Hepatocyte (in vitro differentiated cells): ENCODE data around the gene SUN2.

Experiments
- EZH2 ChIP-seq: fragments of 200-600 bp; sonication (generic); IDR thresholded peaks from 2 replicates; pipeline ENCODE4 v1.6.1; 2016; ENCODE audit warnings: antibody characterized with exemption, mild to moderate bottlenecking, borderline replicate concordance
- TF ChIP-seq, protein P1 (sequence below): fragments of 200-600 bp; sonication (generic); IDR thresholded peaks from 2 replicates; pipeline ENCODE4 v1.5.1; 2016; ENCODE audit warnings: antibody characterized with exemption, mild to moderate bottlenecking; ENCODE audit not compliant: poor library complexity

DNA sequence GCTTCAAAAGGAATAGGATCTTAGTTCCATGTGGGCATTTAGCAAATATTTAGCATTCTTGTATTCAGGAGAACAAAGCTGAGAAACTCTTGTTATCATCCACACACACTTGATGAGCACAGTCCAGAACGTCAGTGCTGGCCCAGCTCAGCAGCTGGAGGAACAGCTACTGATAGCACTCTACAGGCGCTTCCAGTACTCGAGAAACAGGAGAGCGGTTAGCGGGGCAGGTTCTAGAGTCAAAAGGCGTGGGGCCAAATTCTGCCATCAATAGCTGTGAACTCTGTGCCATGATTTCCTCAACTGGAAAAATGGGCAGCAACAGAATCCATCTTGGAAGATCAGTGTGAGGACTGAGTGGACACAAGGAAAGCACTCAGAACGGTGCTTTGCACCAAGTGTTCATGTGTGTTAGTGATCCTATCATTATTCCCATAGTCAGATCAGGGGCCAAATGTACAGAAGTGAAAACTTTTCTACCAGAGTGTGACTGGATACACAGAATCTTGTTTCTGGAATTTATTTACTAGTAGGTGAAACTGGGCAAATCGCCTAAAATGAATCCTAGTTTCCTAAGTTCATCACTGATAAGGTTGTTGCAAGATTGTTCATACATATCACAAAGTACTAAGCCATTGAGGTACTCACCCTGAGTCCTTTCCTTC is 58.2 kb downstream of the SUN2 start:
- TF ChIP-seq, protein P1, sequence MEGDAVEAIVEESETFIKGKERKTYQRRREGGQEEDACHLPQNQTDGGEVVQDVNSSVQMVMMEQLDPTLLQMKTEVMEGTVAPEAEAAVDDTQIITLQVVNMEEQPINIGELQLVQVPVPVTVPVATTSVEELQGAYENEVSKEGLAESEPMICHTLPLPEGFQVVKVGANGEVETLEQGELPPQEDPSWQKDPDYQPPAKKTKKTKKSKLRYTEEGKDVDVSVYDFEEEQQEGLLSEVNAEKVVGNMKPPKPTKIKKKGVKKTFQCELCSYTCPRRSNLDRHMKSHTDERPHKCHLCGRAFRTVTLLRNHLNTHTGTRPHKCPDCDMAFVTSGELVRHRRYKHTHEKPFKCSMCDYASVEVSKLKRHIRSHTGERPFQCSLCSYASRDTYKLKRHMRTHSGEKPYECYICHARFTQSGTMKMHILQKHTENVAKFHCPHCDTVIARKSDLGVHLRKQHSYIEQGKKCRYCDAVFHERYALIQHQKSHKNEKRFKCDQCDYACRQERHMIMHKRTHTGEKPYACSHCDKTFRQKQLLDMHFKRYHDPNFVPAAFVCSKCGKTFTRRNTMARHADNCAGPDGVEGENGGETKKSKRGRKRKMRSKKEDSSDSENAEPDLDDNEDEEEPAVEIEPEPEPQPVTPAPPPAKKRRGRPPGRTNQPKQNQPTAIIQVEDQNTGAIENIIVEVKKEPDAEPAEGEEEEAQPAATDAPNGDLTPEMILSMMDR: no peak
- no peak for TF ChIP-seq EZH2
